HG02981 (cell line): Measurements from ENCODE around the gene GRB10.

ENCODE experiments used
- ATAC-seq: cut with Tn5 transposase; IDR thresholded peaks from one replicate; pipeline ENCODE4 v1.9.1; 2021; ENCODE audit warnings: mild to moderate bottlenecking, moderate library complexity; ENCODE audit not compliant: unreplicated experiment

GRB10 gene

GRCh38 chr7:50641442-50642405 is 141.0 kb downstream of the GRB10 start:
- no peak for ATAC-seq

DNA sequence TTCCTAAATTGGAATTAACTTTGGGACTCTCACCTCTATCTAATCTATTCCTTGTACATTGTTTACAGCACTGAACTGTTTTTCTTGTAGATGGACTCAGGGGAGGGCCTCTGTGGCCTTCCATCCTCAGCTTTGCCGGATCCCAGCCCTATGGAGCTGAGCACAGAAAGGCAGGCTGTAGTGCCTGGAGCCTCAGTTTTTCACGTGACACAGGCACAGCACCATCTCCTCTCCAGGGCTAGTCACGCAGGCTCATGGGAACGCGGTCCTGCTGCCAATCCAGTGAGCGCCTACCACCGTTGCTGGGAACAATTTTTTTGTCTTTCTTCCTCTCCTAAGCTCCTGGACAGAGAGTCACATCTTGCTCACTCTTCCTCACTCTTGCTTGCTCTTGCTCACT is 141.9 kb downstream of the GRB10 start:
- ATAC-seq = no peak

DNA sequence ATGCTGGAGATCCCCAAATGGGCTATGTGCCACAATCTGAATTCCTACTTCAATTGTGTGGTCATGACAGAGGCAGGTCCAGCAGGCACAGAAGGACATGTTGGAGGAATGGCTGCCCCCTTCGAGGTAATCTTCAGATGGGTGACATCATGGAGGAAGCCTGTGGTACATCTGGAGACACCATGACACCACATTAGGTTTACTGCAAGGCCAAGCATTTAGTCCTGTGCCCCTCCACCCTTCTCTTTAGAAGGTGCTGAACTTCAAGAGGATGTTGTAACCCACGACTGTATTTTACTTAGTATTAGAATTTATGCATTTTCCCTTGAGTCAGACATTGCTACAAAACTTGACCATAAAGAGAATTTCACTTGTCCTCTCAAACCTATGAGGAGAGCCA is 142.4 kb downstream of the GRB10 start:
- no peak for ATAC-seq

- no peak for ATAC-seq
Measured at GRCh38 chr7:50637725-50638643, 144.7 kb downstream of the GRB10 start.

DNA sequence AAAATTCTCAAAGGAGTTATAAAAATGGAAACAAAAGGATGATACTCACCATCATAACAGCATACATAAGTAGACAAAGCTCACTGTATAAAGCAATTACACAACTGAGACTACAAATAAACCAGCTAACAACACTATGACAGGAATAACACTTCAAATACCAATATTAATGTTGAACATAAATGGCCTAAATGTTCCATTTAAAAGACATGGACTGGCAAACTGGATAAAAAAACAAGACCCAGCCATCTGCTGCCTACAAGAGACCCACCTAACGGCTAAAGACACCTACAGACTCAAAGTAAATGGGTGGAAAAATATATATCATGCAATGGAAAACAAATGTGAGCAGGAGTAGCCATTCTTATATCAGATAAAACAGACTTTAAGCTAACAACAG is 148.3 kb downstream of the GRB10 start:
- no peak for ATAC-seq

DNA sequence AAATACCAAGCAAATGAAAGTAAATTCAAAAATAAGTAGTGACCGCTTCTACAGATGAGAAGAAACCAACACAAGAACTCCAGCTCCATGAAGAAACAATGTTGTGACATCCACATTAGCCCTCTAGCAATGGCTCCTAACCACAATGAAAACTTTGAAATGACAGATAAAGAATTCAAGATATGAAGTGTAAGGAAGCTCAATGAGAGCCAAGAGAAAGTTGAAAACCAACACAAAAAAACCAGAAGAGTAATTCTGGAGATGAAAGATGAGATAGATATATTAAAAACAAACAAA is 149.3 kb downstream of the GRB10 start:
- ATAC-seq = no peak

GRCh38 chr7:50632561-50633413 is 149.9 kb downstream of the GRB10 start:
- peak; percentile 92 for ATAC-seq

GRCh38 chr7:50631639-50632038 is 151.1 kb downstream of the GRB10 start:
- ATAC-seq = no peak

- no peak for ATAC-seq
Measured at GRCh38 chr7:50631100-50631499, 151.6 kb downstream of the GRB10 start.

DNA sequence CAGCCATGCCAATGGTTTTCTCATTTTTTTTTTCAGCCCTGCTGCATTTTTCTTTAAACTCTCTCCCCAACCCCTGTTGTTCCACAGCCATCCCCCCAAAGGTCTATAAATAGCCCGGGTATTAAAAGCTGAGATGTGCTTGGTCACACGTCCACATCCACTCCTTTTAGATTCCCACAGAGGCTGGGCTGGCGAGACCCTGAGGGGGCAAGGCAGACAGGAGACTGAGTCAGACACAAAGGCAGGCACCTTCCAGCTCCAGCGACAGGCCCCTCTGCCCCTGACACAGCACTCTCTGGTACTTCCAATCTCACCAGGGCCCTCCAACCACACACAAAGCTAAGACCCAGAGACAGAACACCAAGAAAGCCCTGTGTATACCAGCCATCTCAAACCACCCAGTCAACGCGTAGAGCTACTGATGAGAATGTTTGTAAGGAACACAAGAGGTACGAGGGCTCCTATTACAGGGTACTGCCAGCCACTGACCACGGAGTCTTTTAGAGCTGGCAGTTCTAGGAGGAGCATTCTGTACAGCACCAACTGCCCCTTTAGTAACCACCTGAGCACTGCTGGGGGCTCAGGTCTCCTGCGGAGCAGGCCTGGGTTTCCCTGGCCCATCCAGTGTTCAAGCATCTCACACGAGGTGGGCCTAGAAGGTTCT is 153.3 kb downstream of the GRB10 start:
- no peak for ATAC-seq

DNA sequence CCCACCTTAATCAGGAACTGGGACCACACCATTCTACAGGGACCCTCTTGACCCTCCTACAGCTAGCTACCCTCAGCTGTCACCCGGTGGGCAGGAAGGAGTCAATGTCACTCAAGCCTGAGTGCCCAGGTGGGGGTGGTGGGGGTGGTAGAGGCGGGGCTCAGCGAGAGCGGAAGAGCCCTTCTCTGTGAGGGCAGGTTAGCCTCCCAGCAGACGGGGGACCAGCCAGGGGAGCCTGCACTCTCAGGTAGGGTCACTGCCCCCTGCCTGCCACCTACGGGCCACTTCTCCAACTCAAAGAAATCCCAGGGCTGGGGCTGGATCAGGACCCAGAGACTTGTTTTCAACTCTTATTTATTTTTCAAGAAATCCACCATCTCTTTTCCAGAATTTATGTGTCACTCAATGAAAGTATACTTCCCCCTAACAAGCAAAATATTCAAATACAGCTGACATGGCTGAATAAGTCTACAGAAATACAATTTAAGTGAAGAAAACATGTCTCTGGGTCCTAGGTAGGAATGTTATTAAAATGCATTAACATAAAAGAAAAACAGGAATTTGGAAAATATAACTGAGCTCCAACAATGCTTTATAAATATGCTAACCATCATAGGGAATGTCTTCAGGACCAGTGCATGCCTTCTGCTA is 154.1 kb downstream of the GRB10 start:
- no peak for ATAC-seq

GRCh38 chr7:50627824-50628361 is 154.8 kb downstream of the GRB10 start:
- ATAC-seq = no peak

- ATAC-seq = no peak
Measured at GRCh38 chr7:50626286-50626685, 156.4 kb downstream of the GRB10 start.

- no peak for ATAC-seq
Measured at GRCh38 chr7:50625360-50625759, 157.3 kb downstream of the GRB10 start.

GRCh38 chr7:50622821-50623220 is 159.9 kb downstream of the GRB10 start:
- ATAC-seq = no peak

- no peak for ATAC-seq
Measured at GRCh38 chr7:50621973-50622490, 160.7 kb downstream of the GRB10 start.

GRCh38 chr7:50621206-50621605 is 161.5 kb downstream of the GRB10 start:
- ATAC-seq = no peak

DNA sequence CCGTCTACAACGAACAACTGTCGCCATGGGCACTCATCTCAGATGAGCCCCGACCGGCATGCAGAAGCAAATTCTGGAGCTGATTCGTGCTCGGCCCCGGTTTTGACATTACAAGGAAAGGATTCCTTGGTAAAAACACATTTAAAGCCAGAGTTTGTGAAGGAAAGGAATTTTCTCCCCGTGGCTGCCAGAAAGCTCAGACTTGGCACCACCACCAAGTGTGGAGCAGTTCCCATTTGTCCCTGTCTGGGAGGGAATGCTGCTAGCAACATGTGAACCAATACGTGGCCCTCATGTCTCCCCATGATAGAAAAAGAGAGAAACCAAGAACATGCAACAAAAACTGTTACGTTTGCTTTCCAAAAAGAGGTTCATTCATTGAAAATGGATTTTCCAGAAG is 162.3 kb downstream of the GRB10 start:
- no peak for ATAC-seq

DNA sequence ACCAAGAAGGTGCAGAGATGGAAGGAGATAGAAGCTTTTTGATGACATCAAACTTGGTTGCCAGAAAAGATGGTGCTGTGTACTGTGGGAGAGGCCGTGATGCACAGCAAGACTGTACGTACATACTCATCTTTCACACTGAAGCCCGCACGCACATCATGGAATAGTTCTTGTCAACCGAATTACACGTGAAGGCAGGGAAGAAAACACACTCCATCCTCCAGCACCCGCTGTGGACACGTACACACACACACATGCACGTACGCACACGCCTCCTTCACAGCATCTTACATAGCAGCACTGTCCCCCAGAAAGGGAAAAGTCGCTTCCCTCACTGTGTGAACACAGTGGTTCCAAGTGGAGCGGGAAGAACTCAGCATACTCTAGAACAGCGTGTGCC is 163.0 kb downstream of the GRB10 start:
- no peak for ATAC-seq
